Right lobe of liver (tissue), 6 donors: ENCODE results near the gene AMPD2. TPM values are rescaled to one million over a fixed set of nuclear protein-coding genes. Genes with fewer than 3 reads are reported as not detected.

ENCODE experiments used
- ATAC-seq, 4 donors: fragments of 200-7000 bp; cut with Tn5 transposase; one replicate each; pipeline ENCODE4 v1.9.1; 2020; ENCODE audit warnings: mild to moderate bottlenecking in 4 of 4, moderate library complexity in 4 of 4
- DNase-seq, 3 donors: peaks; one replicate each; pipeline ENCODE4 v3.0.0-alpha.2; 2020
- H3K27ac ChIP-seq, 3 donors: fragments of 200-600 bp; one replicate each; pipeline ENCODE4 v1.8.0; 2022
- H3K27me3 ChIP-seq, 2 donors: fragments of 200-600 bp; one replicate each; pipeline ENCODE4 v1.8.0; 2022
- H3K36me3 ChIP-seq, 4 donors: fragments of 200-600 bp; sonication (generic) in 1 of 4; one replicate each; pipeline versions ENCODE4 v1.5.1 to v1.8.0; 2017 to 2022; ENCODE audit warnings: control low read depth in 1 of 4
- H3K4me1 ChIP-seq, 4 donors: fragments of 200-600 bp; sonication (generic) in 1 of 4; one replicate each; pipeline versions ENCODE4 v1.5.1 to v1.8.0; 2017 to 2022; ENCODE audit warnings: control low read depth in 1 of 4
- H3K4me3 ChIP-seq, 3 donors: fragments of 200-600 bp; one replicate each; pipeline ENCODE4 v1.8.0; 2022
- H3K9me3 ChIP-seq, 4 donors: fragments of 200-600 bp; sonication (generic) in 1 of 4; one replicate each; pipeline versions ENCODE4 v1.5.1 to v1.8.0; 2017 to 2022; ENCODE audit warnings: control low read depth in 1 of 4
- CTCF ChIP-seq, 4 donors: fragments of 200-600 bp in 3 of 4; fragments of 450-650 bp in 1 of 4; IDR thresholded peaks; one replicate each; pipeline versions ENCODE4 v1.5.1 to v1.8.0; 2016 to 2022; ENCODE audit warnings: antibody characterized with exemption in 4 of 4, mild to moderate bottlenecking in 2 of 4
- POLR2A ChIP-seq: fragments of 450-650 bp; IDR thresholded peaks from one replicate; pipeline ENCODE4 v1.6.1; 2017; ENCODE audit warnings: antibody characterized with exemption, mild to moderate bottlenecking
- WGBS: methylation state at CpG from one replicate; pipeline ENCODE4 v1.1.6; 2018; ENCODE audit warnings: low coverage, low lambda C conversion rate; ENCODE audit not compliant: insufficient coverage; ENCODE audit errors: missing lambda C conversion rate; 5-methylcytosine and 5-hydroxymethylcytosine counted together
- intact Hi-C, 2 donors: fragments of 100-400 bp; cut with DNase I; formaldehyde crosslinking; loops; one replicate each; pipeline versions ENCODE4 v1.11.2 to v1.14.1; 2022
- total RNA-seq, 6 experiments: library from RNA; depleted of rRNA in 2 of 6; stranded (reverse); fragments of >200 nt in 2 of 6; fragmentation: NEBNext Ultra II Directional in 3 of 6; extraction: Animal tissue kit (Norgen Biotek cat#: 25700) in 3 of 6; gene quantifications; one replicate each; pipeline versions ENCODE4 v1.1.0 to v1.2.4, GENCODE V29; 2016 to 2023
- donor health status: DM: no; HTN: yes; CAD: no.
- donor health status: DM: no; HTN: no; CAD: no.
- donor health status: DM: no; HTN: no; CAD: no.
- donor health status: DM: no; HTN: yes; CAD: no.
- donor health status: DM: no; HTN: yes; CAD: no.

AMPD2 gene
- total RNA-seq, 6 experiments from 2014 or later: 29.1 to 59.1 (median 37.2) TPM

GRCh38 chr1:109630898-109631512 lies 11.4 kb downstream of the AMPD2 start:
- intact Hi-C loops: no loop called here
- H3K36me3 ChIP-seq: peaks cover 0 to 38% (median 13%) of the 10 kb centered on the region in 4 donors
- H3K4me1 ChIP-seq: peaks cover 0 to 4% (median 0%) of the 10 kb centered on the region in 4 donors
- no peaks in the 10 kb centered on the region for H3K27me3 ChIP-seq
- TF ChIP-seq CTCF (IDR thresholded peaks at IDR 0.05): no peak
- no peak for TF ChIP-seq POLR2A
- ATAC-seq: no peak
- H3K4me3 ChIP-seq: no peak overlapping the region
- WGBS: 100% methylated on average over 1 of the region's 14 CpGs
- no peaks in the 10 kb centered on the region for H3K9me3 ChIP-seq
- no peak overlapping the region for H3K27ac ChIP-seq
- no peak for DNase-seq

DNA sequence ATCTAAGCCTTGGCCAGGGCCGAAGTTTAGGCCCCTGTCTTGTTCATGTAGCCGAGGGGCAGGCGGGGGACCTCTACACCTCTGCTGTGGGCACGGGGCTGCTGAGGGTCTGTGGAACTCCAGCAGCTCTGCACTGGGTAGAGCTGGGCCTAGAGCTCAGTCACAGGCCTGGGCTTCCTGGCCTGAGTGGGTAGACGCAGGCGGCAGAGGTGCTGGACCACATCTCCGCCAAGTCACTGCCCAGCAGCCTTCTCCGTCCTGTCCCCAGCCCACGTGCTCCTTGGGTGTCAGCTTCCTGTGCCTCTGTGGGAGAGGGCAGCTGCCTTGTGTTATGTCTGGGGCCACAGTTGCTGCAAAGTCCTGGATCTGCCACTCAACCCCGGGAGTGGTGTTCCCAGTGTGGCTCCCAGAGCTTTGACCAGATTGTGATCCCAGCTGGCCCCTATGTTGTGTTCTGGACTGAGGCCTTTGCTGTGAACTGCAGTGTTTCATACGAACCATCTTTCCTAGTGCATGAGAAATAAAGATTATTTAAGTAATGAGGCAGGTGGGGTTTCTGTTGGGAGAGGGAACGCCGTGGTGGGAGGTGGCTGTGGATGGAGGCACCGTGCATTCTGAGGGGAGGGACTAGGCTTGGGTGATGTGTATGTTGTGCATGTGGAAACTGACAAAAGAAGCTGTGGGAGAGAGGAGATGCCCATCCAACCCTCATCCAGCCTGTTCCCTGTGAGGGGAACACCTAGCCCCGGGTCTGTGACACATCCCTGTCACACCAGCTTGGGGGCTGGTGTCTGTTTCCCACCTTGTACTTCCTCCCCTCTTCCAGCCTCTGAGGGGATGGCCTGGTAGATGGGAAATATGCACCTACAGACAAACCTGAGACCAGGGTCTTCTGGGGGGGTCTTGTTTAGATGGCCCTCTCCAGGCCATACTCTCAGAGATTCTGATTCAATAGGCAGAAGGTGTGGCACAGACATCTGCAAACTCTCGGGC lies 12.2 kb downstream of the AMPD2 start:
- Histone ChIP-seq H3K4me3 (no peak overlapping the region), H3K4me1 (peaks cover 0 to 10% (median 0%) of the 10 kb centered on the region in 4 donors), H3K9me3 (no peaks in the 10 kb centered on the region), H3K36me3 (peaks cover 0 to 38% (median 13%) of the 10 kb centered on the region in 4 donors), H3K27ac (no peak overlapping the region), H3K27me3 (no peaks in the 10 kb centered on the region)
- ATAC-seq: no peak
- no peak for DNase-seq
- intact Hi-C loops: no loop called here
- TF ChIP-seq CTCF (IDR thresholded peaks at IDR 0.05) (no peak), POLR2A (no peak)
- 74% methylated on average over 5 of the region's 16 CpGs for WGBS

- Histone ChIP-seq H3K9me3 (no peaks in the 10 kb centered on the region), H3K4me3 (no peak overlapping the region), H3K27ac (no peak overlapping the region), H3K27me3 (no peaks in the 10 kb centered on the region), H3K36me3 (peaks cover 0 to 31% (median 9%) of the 10 kb centered on the region in 4 donors), H3K4me1 (peaks cover 0 to 10% (median 0%) of the 10 kb centered on the region in 4 donors)
- DNase-seq: no peak
- no peak for ATAC-seq
- no peak for TF ChIP-seq POLR2A
- no peak for TF ChIP-seq CTCF (IDR thresholded peaks at IDR 0.05)
- 65% methylated on average over 3 of the region's 5 CpGs for WGBS
- intact Hi-C loops: no loop called here
These were observed 13.2 kb downstream of the AMPD2 start for GRCh38 chr1:109632671-109633346.

- H3K4me1 ChIP-seq: peaks cover 0 to 10% (median 0%) of the 10 kb centered on the region in 4 donors
- H3K9me3 ChIP-seq: no peaks in the 10 kb centered on the region
- no peaks in the 10 kb centered on the region for H3K27me3 ChIP-seq
- WGBS: 76% methylated on average over 6 of the region's 6 CpGs
- intact Hi-C loops: no loop called here
- peaks cover 0 to 17% (median 8%) of the 10 kb centered on the region in 4 donors for H3K36me3 ChIP-seq
- no peak overlapping the region for H3K4me3 ChIP-seq
- TF ChIP-seq POLR2A: no peak
- no peak for TF ChIP-seq CTCF (IDR thresholded peaks at IDR 0.05)
- no peak overlapping the region for H3K27ac ChIP-seq
- no peak for DNase-seq
- no peak for ATAC-seq
These were observed 14.7 kb downstream of the AMPD2 start for GRCh38 chr1:109634292-109634691.
